Breast epithelium (tissue), 3 donors: ENCODE data around the gene LCN6.

Source experiments
- CTCF ChIP-seq, 3 donors: fragments of 450-650 bp; IDR thresholded peaks; one replicate each; pipeline ENCODE4 v1.5.1; 2016 to 2017; ENCODE audit warnings: antibody characterized with exemption in 3 of 3, mild to moderate bottlenecking in 3 of 3, moderate library complexity in 3 of 3
- POLR2A ChIP-seq: fragments of 450-650 bp; IDR thresholded peaks from one replicate; pipeline ENCODE4 v1.6.1; 2016; ENCODE audit warnings: antibody characterized with exemption, mild to moderate bottlenecking, moderate library complexity

- TF ChIP-seq CTCF (IDR thresholded peaks at IDR 0.05), result no peak
- TF ChIP-seq POLR2A, result no peak
Observed at GRCh38 chr9:136700304-136700703, 48.0 kb downstream of the LCN6 start.
